H1 (cell line): ENCODE results near the gene GPR65. TPM values are rescaled to one million over a fixed set of nuclear protein-coding genes. Genes with fewer than 3 reads are reported as not detected.

Experiments used
- CTCF ChIA-PET: fragments of 300-600 bp; sonication (Branson Sonifier 250); formaldehyde crosslinking; loops from one replicate; lab custom pipeline; 2021; ENCODE audit not compliant: partially characterized antibody; lab: Charles Lee
- POLR2A ChIA-PET: fragments of 300-600 bp; sonication (Branson Sonifier 250); formaldehyde crosslinking; loops from one replicate; lab custom pipeline; 2021; ENCODE audit warnings: inconsistent platforms; ENCODE audit not compliant: partially characterized antibody; lab: Charles Lee
- DNase-seq, 2 experiments: peaks; one replicate each; pipeline versions ENCODE4 v3.0.0 to v3.0.0-alpha.2; 2010 to 2022; ENCODE audit warnings: low spot score in 2 of 2, low read depth in 1 of 2, mixed read lengths in 1 of 2
- FAIRE-seq: peaks from 2 replicates; lab custom pipeline; 2011; peaks lifted over from hg19 to GRCh38; lab: Jason Lieb, UNC
- H2AFZ ChIP-seq: 2 replicates; pipeline ENCODE4 v1.8.1; 2012; ENCODE audit warnings: low read length, inconsistent platforms
- H2AK5ac ChIP-seq: 2 replicates; pipeline ENCODE4 v1.6.1; 2013; ENCODE audit warnings: low read depth, low read length
- H2BK120ac ChIP-seq: replicated peaks from 2 replicates; pipeline ENCODE3; 2013; ENCODE audit warnings: low read depth, low read length, inconsistent platforms
- H2BK12ac ChIP-seq: 2 replicates; pipeline ENCODE4 v1.6.1; 2013; ENCODE audit warnings: low read depth, low read length
- H2BK15ac ChIP-seq: 2 replicates; pipeline ENCODE4 v1.6.1; 2013; ENCODE audit warnings: low read length
- H2BK20ac ChIP-seq: 2 replicates; pipeline ENCODE4 v1.6.1; 2013; ENCODE audit warnings: low read length
- H2BK5ac ChIP-seq: 2 replicates; pipeline ENCODE4 v1.6.1; 2013; ENCODE audit warnings: low read depth, low read length
- H3K14ac ChIP-seq: 2 replicates; pipeline ENCODE4 v1.6.1; 2013; ENCODE audit warnings: inconsistent platforms; ENCODE audit not compliant: insufficient read length
- H3K18ac ChIP-seq: 2 replicates; pipeline ENCODE4 v1.6.1; 2013; ENCODE audit warnings: low read length; ENCODE audit errors: extremely low read depth
- H3K23ac ChIP-seq: 2 replicates; pipeline ENCODE4 v1.6.1; 2013; ENCODE audit warnings: inconsistent platforms; ENCODE audit not compliant: insufficient read length
- H3K23me2 ChIP-seq: 2 replicates; pipeline ENCODE4 v1.6.1; 2013; ENCODE audit warnings: low read depth, low read length
- H3K27ac ChIP-seq: 2 replicates; pipeline ENCODE4 v1.6.1; 2011; ENCODE audit warnings: low read depth, low read length, inconsistent platforms
- H3K27me3 ChIP-seq, 4 experiments: replicated peaks in 1 of 4; 1 replicate in 1 of 4; 2 replicates in 3 of 4; pipeline versions ENCODE4 v1.6.1 to v1.8.1; 2011 to 2013; ENCODE audit warnings: low read length in 3 of 4, mild to moderate bottlenecking in 3 of 4, inconsistent platforms in 2 of 4, mixed read lengths in 2 of 4, moderate library complexity in 1 of 4; ENCODE audit not compliant: control insufficient read depth in 3 of 4, insufficient read depth in 3 of 4; ENCODE audit errors: extremely low read depth in 1 of 4
- H3K36me3 ChIP-seq, 4 experiments: 2 replicates each; pipeline versions ENCODE4 v1.6.1 to v1.8.1; 2011 to 2013; ENCODE audit warnings: mild to moderate bottlenecking in 4 of 4, low read length in 3 of 4, moderate library complexity in 2 of 4, control low read depth in 1 of 4, inconsistent platforms in 1 of 4; ENCODE audit not compliant: insufficient read depth in 4 of 4, control insufficient read depth in 2 of 4
- H3K4ac ChIP-seq: replicated peaks from 2 replicates; pipeline ENCODE3; 2013; ENCODE audit warnings: low read length, low read depth, mixed read lengths, inconsistent platforms; ENCODE audit not compliant: insufficient read length
- H3K4me1 ChIP-seq, 4 experiments: replicated peaks in 1 of 4; 1 replicate in 1 of 4; 2 replicates in 3 of 4; pipeline versions ENCODE4 v1.6.1 to v1.8.1; 2011 to 2013; ENCODE audit warnings: low read length in 3 of 4, inconsistent platforms in 2 of 4, mixed read lengths in 1 of 4; ENCODE audit not compliant: insufficient read depth in 4 of 4, control insufficient read depth in 3 of 4
- H3K4me2 ChIP-seq, 2 experiments: 2 replicates each; pipeline versions ENCODE4 v1.6.1 to v1.8.1; 2011 to 2013; ENCODE audit warnings: low read depth in 2 of 2, low read length in 2 of 2, control low read depth in 1 of 2, inconsistent platforms in 1 of 2, mild to moderate bottlenecking in 1 of 2; ENCODE audit not compliant: insufficient read depth in 1 of 2
- H3K4me3 ChIP-seq, 4 experiments: fragments of 200-600, 300-600 bp in 1 of 4; sonication (generic), shearing (Covaris generic), sonication (Bioruptor Twin) in 1 of 4; 2 replicates each; pipeline versions ENCODE4 v1.5.1 to v1.8.1; 2011 to 2016; ENCODE audit warnings: low read length in 4 of 4, low read depth in 3 of 4, control low read depth in 2 of 4, inconsistent platforms in 2 of 4, mild to moderate bottlenecking in 2 of 4, mixed read lengths in 1 of 4, moderate library complexity in 1 of 4; ENCODE audit not compliant: insufficient read depth in 2 of 4; ENCODE audit errors: extremely low read depth in 1 of 4
- H3K56ac ChIP-seq: replicated peaks from 2 replicates; pipeline ENCODE3; 2013; ENCODE audit warnings: low read depth, mild to moderate bottlenecking, mixed read lengths, low read length, inconsistent platforms; ENCODE audit not compliant: insufficient read length
- H3K79me1 ChIP-seq: 2 replicates; pipeline ENCODE4 v1.6.1; 2013; ENCODE audit warnings: low read depth, low read length, control low read depth
- H3K79me2 ChIP-seq, 2 experiments: 2 replicates each; pipeline versions ENCODE4 v1.6.1 to v1.8.1; 2012 to 2013; ENCODE audit warnings: low read length in 2 of 2, mild to moderate bottlenecking in 2 of 2, inconsistent platforms in 1 of 2; ENCODE audit not compliant: insufficient read depth in 2 of 2, control insufficient read depth in 1 of 2
- H3K9ac ChIP-seq, 4 experiments: replicated peaks in 1 of 4; 1 replicate in 1 of 4; 2 replicates in 3 of 4; pipeline versions ENCODE4 v1.6.1 to v1.8.1; 2011 to 2013; ENCODE audit warnings: low read depth in 3 of 4, low read length in 3 of 4, control low read depth in 2 of 4, mild to moderate bottlenecking in 2 of 4, moderate library complexity in 2 of 4, inconsistent platforms in 1 of 4; ENCODE audit errors: extremely low read depth in 1 of 4
- H3K9me3 ChIP-seq, 2 experiments: 2 replicates each; pipeline versions ENCODE4 v1.6.1 to v1.8.1; 2012 to 2013; ENCODE audit warnings: mild to moderate bottlenecking in 2 of 2, moderate library complexity in 2 of 2, control low read depth in 1 of 2, inconsistent platforms in 1 of 2, low read depth in 1 of 2, low read length in 1 of 2, mixed read lengths in 1 of 2; ENCODE audit not compliant: insufficient read depth in 2 of 2
- H4K20me1 ChIP-seq, 2 experiments: replicated peaks in 1 of 2; 2 replicates each; pipeline versions ENCODE3 to v1.8.1; 2011 to 2013; ENCODE audit warnings: inconsistent platforms in 2 of 2, low read length in 2 of 2, mild to moderate bottlenecking in 1 of 2; ENCODE audit not compliant: insufficient read depth in 2 of 2, control insufficient read depth in 1 of 2
- H4K5ac ChIP-seq: 2 replicates; pipeline ENCODE4 v1.6.1; 2013; ENCODE audit warnings: low read length, low read depth, mixed read lengths, inconsistent platforms; ENCODE audit not compliant: insufficient read length
- H4K8ac ChIP-seq: 2 replicates; pipeline ENCODE4 v1.8.0; 2013; ENCODE audit warnings: mild to moderate bottlenecking, moderate library complexity, low read length, inconsistent platforms; ENCODE audit not compliant: insufficient read depth; ENCODE audit errors: extremely low read depth
- H4K91ac ChIP-seq: replicated peaks from 2 replicates; pipeline ENCODE3; 2013; ENCODE audit warnings: low read length, mixed read lengths, inconsistent platforms; ENCODE audit not compliant: insufficient read length
- CBX8 ChIP-seq: fragments of 300-800, 300-1000 bp; sonication (generic); IDR thresholded peaks from 2 replicates; pipeline ENCODE4 v1.7.1; 2016; ENCODE audit warnings: low read depth, low read length, borderline replicate concordance
- CREB1 ChIP-seq: IDR thresholded peaks from 2 replicates; pipeline ENCODE4 v1.6.1; 2012; ENCODE audit warnings: inconsistent platforms
- FOSL1 ChIP-seq: IDR thresholded peaks from 2 replicates; pipeline ENCODE4 v1.6.1; 2011; ENCODE audit warnings: mild to moderate bottlenecking, low read depth, low read length, moderate library complexity; ENCODE audit not compliant: insufficient read depth
- HDAC2 ChIP-seq, 2 experiments: fragments of 300-600 bp in 1 of 2; sonication (generic) in 1 of 2; IDR thresholded peaks; 2 replicates each; pipeline ENCODE4 v1.6.1; 2011 to 2012; ENCODE audit warnings: low read depth in 2 of 2, low read length in 2 of 2, mild to moderate bottlenecking in 2 of 2, moderate library complexity in 2 of 2, borderline replicate concordance in 1 of 2, inconsistent platforms in 1 of 2
- KDM5A ChIP-seq: fragments of 200-600 bp; IDR thresholded peaks from 2 replicates; pipeline ENCODE4 v1.7.1; 2012; ENCODE audit warnings: mild to moderate bottlenecking, low read length, inconsistent platforms, mixed read lengths
- RFX5 ChIP-seq: IDR thresholded peaks from 2 replicates; pipeline ENCODE4 v1.6.1; 2011; ENCODE audit warnings: low read depth, low read length, improper control_type of control experiment, borderline replicate concordance
- SP2 ChIP-seq: IDR thresholded peaks from 2 replicates; pipeline ENCODE4 v1.6.1; 2012; ENCODE audit warnings: mild to moderate bottlenecking, low read length, inconsistent platforms
- SUZ12 ChIP-seq: fragments of 200-600 bp; sonication (generic); IDR thresholded peaks from 2 replicates; pipeline ENCODE4 v1.6.1; 2012; ENCODE audit warnings: mild to moderate bottlenecking, inconsistent platforms, low read length, moderate library complexity, mixed read lengths
- TEAD4 ChIP-seq: IDR thresholded peaks from 2 replicates; pipeline ENCODE4 v1.6.1; 2012; ENCODE audit warnings: low read depth, low read length, inconsistent platforms, mixed read lengths
- ZNF274 ChIP-seq: IDR thresholded peaks from 2 replicates; pipeline ENCODE4 v1.7.0; 2012; ENCODE audit warnings: low read length, borderline replicate concordance; ENCODE audit errors: extremely low read depth
- WGBS, 2 experiments: shearing (Covaris generic) in 1 of 2; methylation state at CpG; one replicate each; pipeline versions ENCODE4 v1.1.6 to v1.1.7; 2013 to 2015; ENCODE audit warnings: low lambda C conversion rate in 2 of 2, mixed read lengths in 2 of 2, inconsistent platforms in 1 of 2, low coverage in 1 of 2, missing lambda C conversion rate in 1 of 2; ENCODE audit not compliant: insufficient replicate concordance in 2 of 2, insufficient coverage in 1 of 2, insufficient read length in 1 of 2; ENCODE audit errors: extremely low coverage in 1 of 2, missing lambda C conversion rate in 1 of 2; 5-methylcytosine and 5-hydroxymethylcytosine counted together
- polyA plus RNA-seq, 7 experiments: library from polyadenylated mRNA; depleted of rRNA in 3 of 7; stranded (reverse) in 5 of 7; unstranded in 2 of 7; fragments of >200 nt in 5 of 7; fragments of 200-250 nt in 2 of 7; gene quantifications; 1 replicate in 5 of 7; 2 replicates in 1 of 7; 4 replicates in 1 of 7; pipeline versions ENCODE4 v1.2.1 to v1.2.3, GENCODE V29; 2011 to 2013; ENCODE audit warnings: missing spikeins in 2 of 7, mixed read lengths in 2 of 7
- total RNA-seq: library from RNA; stranded (reverse); fragmentation: NEBNext Ultra II Directional; extraction: Animal tissue kit (Norgen Biotek cat#: 25700); gene quantifications from 2 replicates; pipeline ENCODE4 v1.2.1, GENCODE V29; 2021
- TF ChIP-seq, protein P1 (sequence below): IDR thresholded peaks from 2 replicates; pipeline ENCODE4 v1.6.1; 2011; ENCODE audit warnings: low read length, improper control_type of control experiment

The GPR65 gene
- total and polyA plus RNA-seq, 2 of the 8 experiments (the other 6 are each of a cell fraction or from before 2014, with no cell fraction given) = not detected

DNA sequence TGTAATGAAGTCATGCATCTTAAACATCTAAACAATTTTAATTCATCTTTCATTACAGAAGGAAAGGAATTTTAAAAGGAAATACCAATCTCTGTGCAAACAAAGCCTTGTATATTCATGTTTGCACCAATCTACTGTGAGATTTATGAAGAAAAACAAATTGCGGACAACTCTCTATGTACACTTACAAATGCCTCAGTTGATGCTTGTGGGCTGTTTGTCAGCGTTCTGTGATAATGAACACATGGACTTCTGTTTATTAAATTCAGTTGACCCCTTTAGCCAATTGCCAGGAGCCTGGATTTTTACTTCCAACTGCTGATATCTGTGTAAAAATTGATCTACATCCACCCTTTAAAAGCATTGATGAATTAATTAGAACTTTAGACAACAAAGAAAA, 5.4 kb downstream of the GPR65 start:
- no peak overlapping the region for H3K4me2 ChIP-seq
- no peak overlapping the region for H2AFZ ChIP-seq
- no peak for FAIRE-seq
- 98% methylated on average over 2 of the region's 2 CpGs; no CpG with 5 or more reads in 1 of the 2 experiments for WGBS, 2 experiments
- no peak overlapping the region for H3K9ac ChIP-seq
- ChIA-PET CTCF (no interaction called here), POLR2A (no interaction called here)
- no peak overlapping the region for H3K4me3 ChIP-seq
- no peaks in the 10 kb centered on the region for H3K4me1 ChIP-seq
- no peak overlapping the region for H3K27ac ChIP-seq
- no peak overlapping the region for H2BK15ac ChIP-seq
- H3K56ac ChIP-seq = no peak overlapping the region
- H3K79me2 ChIP-seq = no peaks in the 10 kb centered on the region
- H3K14ac ChIP-seq = no peak overlapping the region
- no peak overlapping the region for H2BK5ac ChIP-seq
- H3K4ac ChIP-seq = no peak overlapping the region
- H3K18ac ChIP-seq = no peak overlapping the region
- no peak for DNase-seq
- no peak overlapping the region for H2BK12ac ChIP-seq
- no peak overlapping the region for H3K23ac ChIP-seq
- H2AK5ac ChIP-seq = no peak overlapping the region
- no peak overlapping the region for H4K8ac ChIP-seq
- H3K79me1 ChIP-seq = no peaks in the 10 kb centered on the region
- TF ChIP-seq RFX5 (no peak), ZNF274 (no peak), SP2 (no peak), KDM5A (no peak), FOSL1 (no peak), CBX8 (no peak), SUZ12 (no peak), TEAD4 (no peak), HDAC2 (IDR thresholded peaks at IDR 0.05; ENCODE audit: borderline replicate concordance in 1 of 2, low read depth in 2 of 2, low read length in 2 of 2) (no peak), CREB1 (no peak)
- TF ChIP-seq, protein P1, sequence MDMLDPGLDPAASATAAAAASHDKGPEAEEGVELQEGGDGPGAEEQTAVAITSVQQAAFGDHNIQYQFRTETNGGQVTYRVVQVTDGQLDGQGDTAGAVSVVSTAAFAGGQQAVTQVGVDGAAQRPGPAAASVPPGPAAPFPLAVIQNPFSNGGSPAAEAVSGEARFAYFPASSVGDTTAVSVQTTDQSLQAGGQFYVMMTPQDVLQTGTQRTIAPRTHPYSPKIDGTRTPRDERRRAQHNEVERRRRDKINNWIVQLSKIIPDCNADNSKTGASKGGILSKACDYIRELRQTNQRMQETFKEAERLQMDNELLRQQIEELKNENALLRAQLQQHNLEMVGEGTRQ = no peak
- H4K5ac ChIP-seq = no peak overlapping the region
- no peak overlapping the region for H4K91ac ChIP-seq
- H2BK120ac ChIP-seq = no peak overlapping the region
- H3K27me3 ChIP-seq = no peaks in the 10 kb centered on the region
- no peaks in the 10 kb centered on the region for H3K36me3 ChIP-seq
- no peak overlapping the region for H2BK20ac ChIP-seq
- H3K23me2 ChIP-seq = no peaks in the 10 kb centered on the region
- H4K20me1 ChIP-seq = no peaks in the 10 kb centered on the region
- no peaks in the 10 kb centered on the region for H3K9me3 ChIP-seq
